ENCODE data around the gene CNTROB. TPM values are rescaled to one million over a fixed set of nuclear protein-coding genes. Genes with fewer than 3 reads are reported as not detected.
A peak's percentile ranks its signal among the peaks of the same experiment; 100 is the strongest.

CNTROB gene
- total and polyA plus RNA-seq, 10 of the 15 experiments (the other 5 are each of a cell fraction or from before 2014, with no cell fraction given) = 2.0 to 36.2 (median 28.2) TPM

- TF ChIP-seq IRF5 (IDR thresholded peaks at IDR 0.05; ENCODE audit: borderline replicate concordance) (no peak), ZBTB11 (CRISPR knock-in tag; IDR thresholded peaks at IDR 0.05) (no peak), ZNF207 (IDR thresholded peaks at IDR 0.05; ENCODE audit: borderline replicate concordance) (0 out of 2 replicates have a peak, but pooled peaks have one; percentile 33), MEF2B (IDR thresholded peaks at IDR 0.05; ENCODE audit: partially characterized antibody, poor library complexity, severe bottlenecking) (peak; percentile 5), CTCF (IDR thresholded peaks at IDR 0.05 in 2 of 3, conservative IDR thresholded peaks at IDR 0.05 in 1 of 3; ENCODE audit: control insufficient read depth in 2 of 3, extremely low read depth in 1 of 3, insufficient read depth in 1 of 3, low read depth in 3 of 3, low read length in 3 of 3) (no peak), NFYA (IDR thresholded peaks at IDR 0.05; ENCODE audit: borderline replicate concordance, low read depth, low read length) (no peak), TAF1 (IDR thresholded peaks at IDR 0.05; ENCODE audit: borderline replicate concordance, low read depth, low read length) (peak; percentile 41; the same call in 1 of the 2 replicates), SRF (IDR thresholded peaks at IDR 0.05; ENCODE audit: low read depth in 2 of 2, low read length in 2 of 2) (no peak), MYC (IDR thresholded peaks at IDR 0.05; ENCODE audit: insufficient read depth, insufficient read length, insufficient replicate concordance, low read length, severe bottlenecking) (no peak), RELB (IDR thresholded peaks at IDR 0.05; ENCODE audit: low read depth) (peak; percentile 78), BHLHE40 (IDR thresholded peaks at IDR 0.05; ENCODE audit: borderline replicate concordance in 1 of 2, low read depth in 2 of 2, low read length in 1 of 2) (no peak), IKZF2 (IDR thresholded peaks at IDR 0.05) (peak in 1 of 2 experiments; percentile 20; a peak in 1 of 4 replicates), WRNIP1 (IDR thresholded peaks at IDR 0.05; ENCODE audit: borderline replicate concordance, low read depth, low read length) (no peak), SUPT20H (IDR thresholded peaks at IDR 0.05; ENCODE audit: borderline replicate concordance, control insufficient read depth, low read depth, low read length) (no peak), MTA2 (IDR thresholded peaks at IDR 0.05; ENCODE audit: low read depth) (no peak; the same call in 1 of the 2 replicates), ATF2 (IDR thresholded peaks at IDR 0.05; ENCODE audit: low read length) (peak; percentile 12; the same call in 1 of the 2 replicates), HDAC2 (IDR thresholded peaks at IDR 0.05) (no peak)
Measured at GRCh38 chr17:7883781-7884386, 48.1 kb upstream of the CNTROB start (continued).
